HepG2 (cell line): ENCODE measurements around the gene GUSB. TPM values are rescaled to one million over a fixed set of nuclear protein-coding genes. Genes with fewer than 3 reads are reported as not detected.

Experiments used
- ATAC-seq: fragments of 200-7000 bp; cut with Tn5 transposase; 3 replicates; pipeline ENCODE4 v1.9.1; 2020; ENCODE audit warnings: mild to moderate bottlenecking, moderate library complexity
- BruUV-seq: library from RNA; stranded (reverse); fragments of 400-500 nt; replicated peaks from 2 replicates; lab custom pipeline; 2021; lab: Mats Ljungman, UMichigan
- CTCF ChIA-PET: fragments of 300-600 bp; formaldehyde crosslinking; extraction: SDS; loops from one replicate; lab custom pipeline; 2021; ENCODE audit warnings: low total read pairs, inconsistent platforms, low intra/inter-chr PET ratio; lab: Yijun Ruan, JAX
- POLR2A ChIA-PET: fragments of 350-600 bp; sonication (Branson Sonifier 250); formaldehyde crosslinking; loops from one replicate; lab custom pipeline; 2020; ENCODE audit warnings: antibody characterized with exemption, inconsistent platforms; lab: Yijun Ruan, JAX
- DNase-seq: peaks from one replicate; pipeline ENCODE4 v3.0.0-alpha.2; 2015; ENCODE audit warnings: low spot score
- FAIRE-seq: peaks from 3 replicates; lab custom pipeline; 2011; peaks lifted over from hg19 to GRCh38; lab: Jason Lieb, UNC
- H2AFZ ChIP-seq: one replicate; pipeline ENCODE4 v1.6.1; 2011; ENCODE audit warnings: low read length, inconsistent platforms
- H3K27ac ChIP-seq: fragments of 300-600 bp; 3 replicates; pipeline ENCODE4 v1.8.0; 2011; ENCODE audit warnings: mixed run types, mild to moderate bottlenecking, mixed read lengths, low read length, inconsistent platforms; ENCODE audit not compliant: insufficient read depth; ENCODE audit errors: extremely low read length
- H3K27me3 ChIP-seq, 2 experiments: fragments of 200-600 bp in 1 of 2; 2 replicates in 1 of 2; 3 replicates in 1 of 2; pipeline versions ENCODE4 v1.6.0 to v1.8.0; 2011; ENCODE audit warnings: low read length in 2 of 2, mild to moderate bottlenecking in 2 of 2, moderate library complexity in 2 of 2, inconsistent platforms in 1 of 2; ENCODE audit not compliant: insufficient read depth in 2 of 2, control insufficient read depth in 1 of 2
- H3K36me3 ChIP-seq, 2 experiments: fragments of 200-600 bp in 1 of 2; replicated peaks in 1 of 2; 2 replicates in 1 of 2; 3 replicates in 1 of 2; pipeline versions ENCODE4 v1.5.1 to v1.8.0; 2011; ENCODE audit warnings: low read length in 2 of 2, inconsistent platforms in 1 of 2; ENCODE audit not compliant: insufficient read depth in 2 of 2, control insufficient read depth in 1 of 2
- H3K4me1 ChIP-seq: 2 replicates; pipeline ENCODE4 v1.5.1; 2012; ENCODE audit warnings: low read length, inconsistent platforms; ENCODE audit not compliant: insufficient read depth
- H3K4me2 ChIP-seq: 2 replicates; pipeline ENCODE4 v1.6.0; 2011; ENCODE audit warnings: low read depth, low read length, inconsistent platforms
- H3K4me3 ChIP-seq, 3 experiments: fragments of 200-600 bp in 1 of 3; sonication (generic), shearing (Covaris generic) in 1 of 3; replicated peaks in 1 of 3; 2 replicates each; pipeline ENCODE4 v1.5.1; 2011 to 2016; ENCODE audit warnings: low read length in 3 of 3, inconsistent platforms in 2 of 3, low read depth in 2 of 3, mild to moderate bottlenecking in 2 of 3, control low read depth in 1 of 3, mixed read lengths in 1 of 3; ENCODE audit not compliant: insufficient read depth in 1 of 3
- H3K79me2 ChIP-seq: one replicate; pipeline ENCODE4 v1.6.1; 2011; ENCODE audit warnings: low read length, inconsistent platforms; ENCODE audit not compliant: insufficient read depth
- H3K9ac ChIP-seq: 2 replicates; pipeline ENCODE4 v1.6.0; 2011; ENCODE audit warnings: mild to moderate bottlenecking, low read depth, low read length, inconsistent platforms; ENCODE audit not compliant: insufficient read depth
- H3K9me3 ChIP-seq: 2 replicates; pipeline ENCODE4 v1.5.1; 2012; ENCODE audit warnings: mild to moderate bottlenecking, low read length
- H4K20me1 ChIP-seq: 2 replicates; pipeline ENCODE4 v1.6.0; 2011; ENCODE audit warnings: inconsistent platforms, mild to moderate bottlenecking, low read length, moderate library complexity; ENCODE audit not compliant: insufficient read depth
- CENPX ChIP-seq: sonication (generic); formaldehyde crosslinking; IDR thresholded peaks from 2 replicates; pipeline ENCODE4 v1.9.0; 2021; ENCODE audit warnings: mild to moderate bottlenecking, missing genetic modification reagents, moderate library complexity
- STAT5B ChIP-seq: sonication (generic); formaldehyde crosslinking; IDR thresholded peaks from 2 replicates; pipeline ENCODE4 v1.4.0; 2020; ENCODE audit warnings: missing genetic modification reagents
- ZMAT3 ChIP-seq: sonication (generic); formaldehyde crosslinking; conservative IDR thresholded peaks from 2 replicates; pipeline ENCODE4 v1.7.0; 2021; ENCODE audit warnings: missing genetic modification reagents
- ZNF142 ChIP-seq: sonication (generic); formaldehyde crosslinking; IDR thresholded peaks from 2 replicates; pipeline ENCODE4 v1.4.0; 2020; ENCODE audit warnings: missing genetic modification reagents
- ZNF562 ChIP-seq: sonication (generic); formaldehyde crosslinking; IDR thresholded peaks from 2 replicates; pipeline ENCODE4 v1.8.0; 2022; ENCODE audit warnings: missing genetic modification reagents, borderline replicate concordance
- ZNF724P ChIP-seq: sonication (generic); formaldehyde crosslinking; IDR thresholded peaks from 2 replicates; pipeline ENCODE4 v1.8.0; 2022; ENCODE audit warnings: missing genetic modification reagents, borderline replicate concordance
- whole genome bisulfite sequencing: methylation state at CpG from one replicate; pipeline ENCODE4 v1.1.6; 2017; ENCODE audit warnings: low lambda C conversion rate; 5-methylcytosine and 5-hydroxymethylcytosine counted together
- in situ Hi-C: cut with HindIII; loops from 2 replicates; pipeline ENCODE4 v1.10.0; 2017; ENCODE audit warnings: low pct_unique_long_range_greater_than_20kb; ENCODE audit not compliant: extremely low pct_ligation_motif_present
- intact Hi-C: fragments of 100-400 bp; cut with micrococcal nuclease; formaldehyde crosslinking; loops from one replicate; pipeline ENCODE4 v1.10.0; 2022; ENCODE audit not compliant: unreplicated experiment
- polyA plus RNA-seq, 8 experiments: library from polyadenylated mRNA; depleted of rRNA in 3 of 8; stranded (reverse) in 7 of 8; unstranded in 1 of 8; fragments of >200 nt; fragmentation: Illumina TruSeq in 4 of 8; extraction: Trizol in 4 of 8; gene quantifications; 2 replicates each; pipeline versions ENCODE4 v1.2.1 to v1.2.3, GENCODE V29; 2011 to 2016; ENCODE audit warnings: low read depth in 4 of 8, missing spikeins in 1 of 8, mixed read lengths in 1 of 8; ENCODE audit not compliant: insufficient read depth in 1 of 8
- total RNA-seq, 5 experiments: library from RNA; depleted of rRNA; stranded (reverse); fragments of >200 nt; fragmentation: Illumina TruSeq; extraction: Trizol; gene quantifications; 2 replicates each; pipeline ENCODE4 v1.2.3, GENCODE V29; 2016; ENCODE audit warnings: low read depth in 1 of 5
- TF ChIP-seq, protein P1 (sequence below): sonication (generic); formaldehyde crosslinking; IDR thresholded peaks from 2 replicates; pipeline ENCODE4 v1.5.1; 2020; ENCODE audit warnings: mild to moderate bottlenecking, missing genetic modification reagents
- TF ChIP-seq, protein P2 (sequence below): sonication (generic); formaldehyde crosslinking; IDR thresholded peaks from 2 replicates; pipeline ENCODE4 v1.4.0; 2020; ENCODE audit warnings: low read depth, mild to moderate bottlenecking, missing genetic modification reagents
- TF ChIP-seq, protein P3 (sequence below): sonication (generic); formaldehyde crosslinking; IDR thresholded peaks from 2 replicates; pipeline ENCODE4 v1.4.0; 2020; ENCODE audit warnings: missing genetic modification reagents; ENCODE audit errors: not compliant biosample characterization

The GUSB gene
- total and polyA plus RNA-seq, 2 of the 13 experiments (the other 11 are each of a cell fraction or from before 2014, with no cell fraction given) = 18.8 to 60.0 TPM

DNA sequence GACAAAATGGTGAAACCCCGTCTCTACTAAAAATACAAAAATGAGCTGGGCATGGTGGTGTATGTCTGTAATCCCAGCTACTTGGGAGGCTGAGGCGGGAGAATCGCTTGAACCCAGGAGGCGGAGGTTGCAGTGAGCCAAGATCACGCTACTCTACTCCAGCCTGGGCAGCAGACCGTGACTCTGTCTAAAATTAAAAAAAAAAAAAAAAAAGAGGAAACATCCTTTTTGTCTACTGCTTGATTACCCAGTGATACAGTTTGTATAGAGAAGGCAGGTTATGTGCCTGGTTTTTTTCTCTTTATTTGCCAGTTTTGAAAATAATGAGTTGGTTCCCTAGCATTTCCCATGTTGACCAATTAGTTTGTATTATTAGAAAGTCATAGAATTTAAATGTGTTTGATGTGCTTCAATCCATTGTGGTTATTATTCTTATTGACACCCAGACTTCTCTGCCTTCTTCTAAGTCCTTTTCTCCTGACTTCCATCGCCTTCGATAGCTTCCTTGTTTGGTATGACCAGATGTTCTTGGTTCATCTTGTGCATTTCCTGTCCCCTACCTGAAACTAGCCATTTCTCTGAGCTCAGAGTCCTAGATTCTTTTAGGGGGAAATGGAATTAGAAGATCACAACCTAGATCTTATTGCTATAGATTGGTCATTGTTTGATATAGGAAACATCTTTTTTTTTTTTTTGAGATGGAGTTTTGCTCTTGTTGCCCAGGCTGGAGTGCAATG is 65.9 kb downstream of the GUSB start (continued):
- no peak for TF ChIP-seq ZNF142
- TF ChIP-seq, all 625 proteins: peak for 0

- Histone ChIP-seq H4K20me1 (no peaks in the 10 kb centered on the region), H3K9ac (no peak overlapping the region), H3K4me1 (peaks cover 8% of the 10 kb centered on the region), H3K4me3 (no peak overlapping the region), H3K27ac (no peak overlapping the region), H3K27me3 (no peaks in the 10 kb centered on the region), H3K79me2 (peaks cover 4% of the 10 kb centered on the region), H2AFZ (no peak overlapping the region), H3K9me3 (no peaks in the 10 kb centered on the region), H3K4me2 (no peak overlapping the region), H3K36me3 (no peaks in the 10 kb centered on the region; a peak in 1 of 5 replicates)
- no peak for FAIRE-seq
- no peak for DNase-seq
- in situ Hi-C loops = no loop called here
- WGBS = over 99% methylated on average over 7 of the region's 7 CpGs
- intact Hi-C loops = no loop called here
- ChIA-PET POLR2A (no interaction called here), CTCF (no interaction called here)
- no TSS peak for BruUV-seq
- ATAC-seq = no peak
- TF ChIP-seq ZNF724P (CRISPR knock-in tag) = no peak
- TF ChIP-seq, protein P1, sequence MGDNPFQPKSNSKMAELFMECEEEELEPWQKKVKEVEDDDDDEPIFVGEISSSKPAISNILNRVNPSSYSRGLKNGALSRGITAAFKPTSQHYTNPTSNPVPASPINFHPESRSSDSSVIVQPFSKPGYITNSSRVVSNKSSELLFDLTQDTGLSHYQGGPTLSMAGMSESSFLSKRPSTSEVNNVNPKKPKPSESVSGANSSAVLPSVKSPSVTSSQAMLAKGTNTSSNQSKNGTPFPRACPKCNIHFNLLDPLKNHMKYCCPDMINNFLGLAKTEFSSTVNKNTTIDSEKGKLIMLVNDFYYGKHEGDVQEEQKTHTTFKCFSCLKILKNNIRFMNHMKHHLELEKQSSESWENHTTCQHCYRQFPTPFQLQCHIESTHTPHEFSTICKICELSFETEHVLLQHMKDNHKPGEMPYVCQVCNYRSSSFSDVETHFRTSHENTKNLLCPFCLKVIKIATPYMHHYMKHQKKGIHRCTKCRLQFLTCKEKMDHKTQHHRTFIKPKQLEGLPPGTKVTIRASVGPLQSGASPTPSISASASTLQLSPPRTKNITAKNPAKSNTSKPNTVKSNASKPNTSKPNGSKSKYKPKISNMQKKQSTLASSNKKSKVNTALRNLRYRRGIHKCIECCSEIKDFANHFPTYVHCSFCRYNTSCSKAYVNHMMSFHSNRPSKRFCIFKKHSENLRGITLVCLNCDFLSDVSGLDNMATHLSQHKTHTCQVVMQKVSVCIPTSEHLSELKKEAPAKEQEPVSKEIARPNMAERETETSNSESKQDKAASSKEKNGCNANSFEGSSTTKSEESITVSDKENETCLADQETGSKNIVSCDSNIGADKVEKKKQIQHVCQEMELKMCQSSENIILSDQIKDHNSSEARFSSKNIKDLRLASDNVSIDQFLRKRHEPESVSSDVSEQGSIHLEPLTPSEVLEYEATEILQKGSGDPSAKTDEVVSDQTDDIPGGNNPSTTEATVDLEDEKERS (CRISPR knock-in tag) = no peak
- TF ChIP-seq, protein P2, sequence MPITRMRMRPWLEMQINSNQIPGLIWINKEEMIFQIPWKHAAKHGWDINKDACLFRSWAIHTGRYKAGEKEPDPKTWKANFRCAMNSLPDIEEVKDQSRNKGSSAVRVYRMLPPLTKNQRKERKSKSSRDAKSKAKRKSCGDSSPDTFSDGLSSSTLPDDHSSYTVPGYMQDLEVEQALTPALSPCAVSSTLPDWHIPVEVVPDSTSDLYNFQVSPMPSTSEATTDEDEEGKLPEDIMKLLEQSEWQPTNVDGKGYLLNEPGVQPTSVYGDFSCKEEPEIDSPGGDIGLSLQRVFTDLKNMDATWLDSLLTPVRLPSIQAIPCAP = no peak
- TF ChIP-seq CENPX (CRISPR knock-in tag) = no peak
- no peak for TF ChIP-seq ZNF562 (CRISPR knock-in tag)
- TF ChIP-seq STAT5B (CRISPR knock-in tag) = no peak
- TF ChIP-seq ZMAT3 (CRISPR knock-in tag) = no peak
- TF ChIP-seq, protein P3, sequence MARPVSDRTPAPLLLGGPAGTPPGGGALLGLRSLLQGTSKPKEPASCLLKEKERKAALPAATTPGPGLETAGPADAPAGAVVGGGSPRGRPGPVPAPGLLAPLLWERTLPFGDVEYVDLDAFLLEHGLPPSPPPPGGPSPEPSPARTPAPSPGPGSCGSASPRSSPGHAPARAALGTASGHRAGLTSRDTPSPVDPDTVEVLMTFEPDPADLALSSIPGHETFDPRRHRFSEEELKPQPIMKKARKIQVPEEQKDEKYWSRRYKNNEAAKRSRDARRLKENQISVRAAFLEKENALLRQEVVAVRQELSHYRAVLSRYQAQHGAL = no peak
Measured at GRCh38 chr7:65912237-65912636, 69.8 kb downstream of the GUSB start.
